Hepatocyte (in vitro differentiated cells): Measurements from ENCODE around the gene SMTN. TPM values are rescaled to one million over a fixed set of nuclear protein-coding genes. Genes with fewer than 3 reads are reported as not detected.
"Not testable (repeated sequence)": the region's sequence is repeated elsewhere in the genome, so short reads cannot be mapped to it uniquely, and the experiment has no call there.

ENCODE experiments used
- DNase-seq: peaks from one replicate; pipeline ENCODE4 v3.0.0-alpha.2; 2016; ENCODE audit warnings: low spot score
- H2AFZ ChIP-seq: fragments of 200-600 bp; sonication (generic); 2 replicates; pipeline ENCODE4 v1.6.0; 2016; ENCODE audit warnings: antibody characterized with exemption, mild to moderate bottlenecking
- H3K27ac ChIP-seq: fragments of 200-600 bp; sonication (generic); 2 replicates; pipeline ENCODE4 v1.5.1; 2016; ENCODE audit warnings: mild to moderate bottlenecking
- H3K27me3 ChIP-seq: fragments of 200-600 bp; sonication (generic); 2 replicates; pipeline ENCODE4 v1.6.1; 2016
- H3K36me3 ChIP-seq: fragments of 200-600 bp; sonication (generic); replicated peaks from 2 replicates; pipeline ENCODE4 v1.5.1; 2016; ENCODE audit warnings: low read depth; ENCODE audit not compliant: insufficient read depth
- H3K4me1 ChIP-seq: fragments of 200-600 bp; sonication (generic); 2 replicates; pipeline ENCODE4 v1.5.1; 2016; ENCODE audit warnings: mild to moderate bottlenecking, moderate library complexity; ENCODE audit not compliant: insufficient read depth
- H3K4me2 ChIP-seq: fragments of 200-600 bp; sonication (generic); 2 replicates; pipeline ENCODE4 v1.6.0; 2016
- H3K4me3 ChIP-seq: fragments of 200-600 bp; sonication (generic); 2 replicates; pipeline ENCODE4 v1.5.1; 2016; ENCODE audit warnings: mild to moderate bottlenecking
- H3K79me2 ChIP-seq: fragments of 200-600 bp; sonication (generic); 2 replicates; pipeline ENCODE4 v1.6.0; 2017; ENCODE audit warnings: mild to moderate bottlenecking
- H3K9me2 ChIP-seq: fragments of 200-600 bp; sonication (generic); replicated peaks from 2 replicates; pipeline ENCODE4 v1.6.0; 2017; ENCODE audit warnings: mild to moderate bottlenecking; ENCODE audit not compliant: insufficient read depth
- H3K9me3 ChIP-seq: fragments of 200-600 bp; sonication (generic); 2 replicates; pipeline ENCODE4 v1.5.1; 2016; ENCODE audit warnings: low read depth, mild to moderate bottlenecking
- H4K20me1 ChIP-seq: fragments of 200-600 bp; sonication (generic); 2 replicates; pipeline ENCODE4 v1.6.0; 2016; ENCODE audit warnings: mild to moderate bottlenecking; ENCODE audit not compliant: insufficient read depth, poor library complexity, severe bottlenecking
- EZH2 ChIP-seq: fragments of 200-600 bp; sonication (generic); IDR thresholded peaks from 2 replicates; pipeline ENCODE4 v1.6.1; 2016; ENCODE audit warnings: antibody characterized with exemption, mild to moderate bottlenecking, borderline replicate concordance
- EZH2phosphoT487 ChIP-seq: fragments of 200-600 bp; sonication (generic); IDR thresholded peaks from one replicate; pipeline ENCODE4 v1.6.1; 2018; ENCODE audit warnings: antibody characterized with exemption, mild to moderate bottlenecking, low read depth, moderate library complexity; ENCODE audit not compliant: unreplicated experiment, severe bottlenecking
- WGBS: methylation state at CpG from one replicate; pipeline ENCODE4 v1.1.6; 2016; ENCODE audit warnings: low lambda C conversion rate; ENCODE audit errors: missing lambda C conversion rate; 5-methylcytosine and 5-hydroxymethylcytosine counted together
- polyA plus RNA-seq: library from polyadenylated mRNA; unstranded; fragments of >200 nt; fragmentation: Nextera tagmentation; extraction: Ambion mirVana; gene quantifications from 2 replicates; pipeline ENCODE4 v1.2.1, GENCODE V29; 2016
- total RNA-seq: library from RNA; depleted of rRNA; stranded (reverse); fragments of >200 nt; gene quantifications from 2 replicates; pipeline ENCODE4 v1.2.3, GENCODE V29; 2014
- TF ChIP-seq, protein P1 (sequence below): fragments of 200-600 bp; sonication (generic); IDR thresholded peaks from 2 replicates; pipeline ENCODE4 v1.5.1; 2016; ENCODE audit warnings: antibody characterized with exemption, mild to moderate bottlenecking; ENCODE audit not compliant: poor library complexity

Gene SMTN
- total and polyA plus RNA-seq, 2 experiments from 2014 or later = 64.7 to 88.7 TPM

GRCh38 chr22:31096657-31097279, 15.7 kb downstream of the SMTN start:
- Histone ChIP-seq H3K27ac (no peak overlapping the region), H3K4me2 (no peak overlapping the region), H3K9me2 (no peaks in the 10 kb centered on the region), H2AFZ (no peak overlapping the region), H3K9me3 (no peaks in the 10 kb centered on the region), H3K4me3 (no peak overlapping the region), H3K79me2 (no peaks in the 10 kb centered on the region), H3K36me3 (no peaks in the 10 kb centered on the region), H4K20me1 (no peaks in the 10 kb centered on the region), H3K4me1 (peaks cover 2% of the 10 kb centered on the region), H3K27me3 (no peaks in the 10 kb centered on the region)
- 94% methylated on average over 27 of the region's 27 CpGs for WGBS
- TF ChIP-seq, protein P1, sequence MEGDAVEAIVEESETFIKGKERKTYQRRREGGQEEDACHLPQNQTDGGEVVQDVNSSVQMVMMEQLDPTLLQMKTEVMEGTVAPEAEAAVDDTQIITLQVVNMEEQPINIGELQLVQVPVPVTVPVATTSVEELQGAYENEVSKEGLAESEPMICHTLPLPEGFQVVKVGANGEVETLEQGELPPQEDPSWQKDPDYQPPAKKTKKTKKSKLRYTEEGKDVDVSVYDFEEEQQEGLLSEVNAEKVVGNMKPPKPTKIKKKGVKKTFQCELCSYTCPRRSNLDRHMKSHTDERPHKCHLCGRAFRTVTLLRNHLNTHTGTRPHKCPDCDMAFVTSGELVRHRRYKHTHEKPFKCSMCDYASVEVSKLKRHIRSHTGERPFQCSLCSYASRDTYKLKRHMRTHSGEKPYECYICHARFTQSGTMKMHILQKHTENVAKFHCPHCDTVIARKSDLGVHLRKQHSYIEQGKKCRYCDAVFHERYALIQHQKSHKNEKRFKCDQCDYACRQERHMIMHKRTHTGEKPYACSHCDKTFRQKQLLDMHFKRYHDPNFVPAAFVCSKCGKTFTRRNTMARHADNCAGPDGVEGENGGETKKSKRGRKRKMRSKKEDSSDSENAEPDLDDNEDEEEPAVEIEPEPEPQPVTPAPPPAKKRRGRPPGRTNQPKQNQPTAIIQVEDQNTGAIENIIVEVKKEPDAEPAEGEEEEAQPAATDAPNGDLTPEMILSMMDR = no peak
- TF ChIP-seq EZH2phosphoT487 (no peak), EZH2 (no peak)
- DNase-seq = no peak

DNA sequence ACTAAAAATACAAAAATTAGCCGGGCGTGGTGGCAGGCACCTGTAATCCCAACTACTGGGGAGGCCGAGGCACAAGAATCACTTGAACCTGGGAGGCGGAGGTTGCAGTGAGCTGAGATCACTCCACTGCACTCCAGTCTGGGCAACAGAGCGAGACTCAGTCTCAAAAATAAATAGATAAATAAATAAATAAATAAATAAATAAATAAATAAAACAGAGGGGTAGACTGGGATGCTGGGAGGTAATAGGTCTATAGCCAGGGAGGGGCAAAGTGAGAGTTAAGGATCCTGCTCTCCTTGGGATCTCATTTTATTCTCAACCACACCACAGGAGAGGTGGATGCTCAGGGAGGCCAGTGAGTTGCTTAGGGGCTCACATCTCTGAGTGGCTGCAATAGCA, 16.4 kb downstream of the SMTN start:
- H3K4me2 ChIP-seq, H3K27ac ChIP-seq, H3K79me2 ChIP-seq, H4K20me1 ChIP-seq, H3K4me3 ChIP-seq, H3K9me2 ChIP-seq, H3K36me3 ChIP-seq, DNase-seq, H3K4me1 ChIP-seq, H3K9me3 ChIP-seq, H2AFZ ChIP-seq, H3K27me3 ChIP-seq: not testable (repeated sequence)
- 98% methylated on average over 5 of the region's 5 CpGs for WGBS

DNA sequence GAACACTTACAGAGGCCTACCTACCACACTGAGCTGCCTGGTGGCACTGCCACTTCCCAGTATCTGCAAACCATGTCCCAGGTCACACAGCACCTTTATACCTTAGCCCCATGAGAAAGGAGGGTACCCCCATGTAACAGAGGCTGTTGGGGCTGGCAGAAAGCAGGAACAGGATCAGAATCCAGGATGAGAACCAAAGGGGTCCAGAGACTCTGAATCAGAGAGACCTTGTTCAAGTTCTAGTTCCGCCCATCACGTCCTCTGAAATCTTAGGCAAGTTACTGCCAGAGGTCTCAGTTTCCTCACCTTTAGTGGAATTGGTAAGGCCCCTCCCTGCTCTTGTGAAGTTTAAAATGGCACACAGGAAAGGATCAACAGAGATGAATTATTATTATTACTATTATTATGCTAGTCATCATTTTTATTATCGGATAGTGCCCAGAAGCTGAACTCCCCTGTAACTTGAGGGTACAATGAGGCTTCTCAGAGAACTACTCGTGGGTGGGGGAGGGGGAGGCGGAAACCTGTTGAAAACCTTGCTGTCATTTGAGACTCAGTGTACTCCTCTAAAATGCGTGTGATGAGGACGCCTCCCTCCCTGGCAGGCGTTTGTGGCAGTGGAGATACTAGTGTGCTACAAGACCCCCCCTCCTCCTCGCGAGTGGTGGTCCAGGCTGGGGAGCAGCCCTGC, 17.0 kb downstream of the SMTN start:
- WGBS = 85% methylated on average over 10 of the region's 10 CpGs
- Histone ChIP-seq H3K27me3 (no peaks in the 10 kb centered on the region), H3K27ac (no peak overlapping the region), H3K4me1 (peaks cover 11% of the 10 kb centered on the region), H2AFZ (no peak overlapping the region), H3K79me2 (no peaks in the 10 kb centered on the region), H3K9me2 (no peaks in the 10 kb centered on the region), H3K4me3 (no peak overlapping the region), H3K9me3 (no peaks in the 10 kb centered on the region), H3K36me3 (no peaks in the 10 kb centered on the region), H3K4me2 (no peak overlapping the region), H4K20me1 (no peaks in the 10 kb centered on the region)
- TF ChIP-seq, protein P1 = no peak
- TF ChIP-seq EZH2 (no peak), EZH2phosphoT487 (no peak)
- DNase-seq = no peak

DNA sequence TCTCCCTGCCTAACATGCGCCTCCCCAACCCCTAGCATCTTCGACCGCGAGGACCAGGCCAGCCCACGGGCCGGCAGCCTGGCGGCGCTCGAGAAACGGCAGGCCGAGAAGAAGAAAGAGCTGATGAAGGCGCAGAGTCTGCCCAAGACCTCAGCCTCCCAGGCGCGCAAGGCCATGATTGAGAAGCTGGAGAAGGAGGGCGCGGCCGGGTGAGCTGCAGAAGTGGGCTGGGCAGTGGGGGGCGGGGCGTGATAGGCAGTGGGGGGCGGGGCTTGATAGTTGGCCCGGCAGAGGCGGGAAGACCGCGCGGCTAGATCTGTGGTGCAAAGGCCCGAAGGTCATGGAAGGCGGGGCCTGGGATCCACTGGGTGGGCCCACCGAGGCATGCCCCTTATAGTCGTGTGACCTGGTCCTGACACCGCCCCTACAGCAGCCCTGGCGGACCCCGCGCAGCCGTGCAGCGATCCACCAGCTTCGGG, 17.6 kb downstream of the SMTN start:
- Histone ChIP-seq H3K9me2 (no peaks in the 10 kb centered on the region), H3K4me3 (no peak overlapping the region), H3K27ac (peak overlapping the region; percentile 66), H3K27me3 (no peaks in the 10 kb centered on the region), H3K79me2 (no peaks in the 10 kb centered on the region), H2AFZ (no peak overlapping the region), H3K4me2 (no peak overlapping the region), H3K4me1 (peaks cover 13% of the 10 kb centered on the region), H4K20me1 (no peaks in the 10 kb centered on the region), H3K9me3 (no peaks in the 10 kb centered on the region), H3K36me3 (no peaks in the 10 kb centered on the region)
- peak; percentile 36 for DNase-seq
- TF ChIP-seq EZH2phosphoT487 (no peak), EZH2 (no peak)
- TF ChIP-seq, protein P1 = no peak
- 90% methylated on average over 23 of the region's 36 CpGs for WGBS
